ENCODE measurements around the gene GULP1. TPM values are rescaled to one million over a fixed set of nuclear protein-coding genes. Genes with fewer than 3 reads are reported as not detected.

The GULP1 gene
- total RNA-seq, 1 donor from 2014 or later, result not detected

GRCh38 chr2:188379748-188380147 is 88.1 kb downstream of the GULP1 start:
- H3K27ac Mint-ChIP-seq, result no peak overlapping the region
- DNase-seq (ENCODE audit: low spot score), result no peak
- no peak overlapping the region for H3K4me3 Mint-ChIP-seq (ENCODE audit: low read depth)
- intact Hi-C loops (cut with micrococcal nuclease), result no loop called here
- H3K9me3 Mint-ChIP-seq, result peaks cover 7% of the 10 kb centered on the region
- no peaks in the 10 kb centered on the region for H3K4me1 Mint-ChIP-seq (ENCODE audit: low read depth)
- H3K36me3 Mint-ChIP-seq (ENCODE audit: low read depth), result no peaks in the 10 kb centered on the region
- H3K27me3 Mint-ChIP-seq (ENCODE audit: low read depth), result no peaks in the 10 kb centered on the region

GRCh38 chr2:188380280-188380679 is 88.6 kb downstream of the GULP1 start:
- intact Hi-C loops (cut with micrococcal nuclease), result no loop called here
- Mint-ChIP-seq H3K27me3 (ENCODE audit: low read depth) (no peaks in the 10 kb centered on the region), H3K4me1 (ENCODE audit: low read depth) (no peaks in the 10 kb centered on the region), H3K4me3 (ENCODE audit: low read depth) (no peak overlapping the region), H3K9me3 (peaks cover 7% of the 10 kb centered on the region), H3K36me3 (ENCODE audit: low read depth) (no peaks in the 10 kb centered on the region), H3K27ac (no peak overlapping the region)
- no peak for DNase-seq (ENCODE audit: low spot score)

- H3K4me1 Mint-ChIP-seq (ENCODE audit: low read depth), result no peaks in the 10 kb centered on the region
- no peak for DNase-seq (ENCODE audit: low spot score)
- intact Hi-C loops (cut with micrococcal nuclease), result no loop called here
- no peak overlapping the region for H3K4me3 Mint-ChIP-seq (ENCODE audit: low read depth)
- no peaks in the 10 kb centered on the region for H3K27me3 Mint-ChIP-seq (ENCODE audit: low read depth)
- H3K9me3 Mint-ChIP-seq, result peaks cover 11% of the 10 kb centered on the region
- no peaks in the 10 kb centered on the region for H3K36me3 Mint-ChIP-seq (ENCODE audit: low read depth)
- no peak overlapping the region for H3K27ac Mint-ChIP-seq
Observed at GRCh38 chr2:188381614-188382013, 89.9 kb downstream of the GULP1 start.

GRCh38 chr2:188382107-188382506 is 90.4 kb downstream of the GULP1 start:
- H3K4me3 Mint-ChIP-seq (ENCODE audit: low read depth), result no peak overlapping the region
- intact Hi-C loops (cut with micrococcal nuclease), result no loop called here
- H3K27me3 Mint-ChIP-seq (ENCODE audit: low read depth), result no peaks in the 10 kb centered on the region
- no peak overlapping the region for H3K27ac Mint-ChIP-seq
- DNase-seq (ENCODE audit: low spot score), result no peak
- H3K9me3 Mint-ChIP-seq, result peaks cover 11% of the 10 kb centered on the region
- no peaks in the 10 kb centered on the region for H3K36me3 Mint-ChIP-seq (ENCODE audit: low read depth)
- H3K4me1 Mint-ChIP-seq (ENCODE audit: low read depth), result no peaks in the 10 kb centered on the region

GRCh38 chr2:188383158-188383557 is 91.5 kb downstream of the GULP1 start:
- no peaks in the 10 kb centered on the region for H3K4me1 Mint-ChIP-seq (ENCODE audit: low read depth)
- DNase-seq (ENCODE audit: low spot score), result no peak
- H3K36me3 Mint-ChIP-seq (ENCODE audit: low read depth), result no peaks in the 10 kb centered on the region
- H3K27me3 Mint-ChIP-seq (ENCODE audit: low read depth), result no peaks in the 10 kb centered on the region
- H3K9me3 Mint-ChIP-seq, result peaks cover 11% of the 10 kb centered on the region
- H3K4me3 Mint-ChIP-seq (ENCODE audit: low read depth), result no peak overlapping the region
- intact Hi-C loops (cut with micrococcal nuclease), result no loop called here
- H3K27ac Mint-ChIP-seq, result no peak overlapping the region

- H3K36me3 Mint-ChIP-seq (ENCODE audit: low read depth), result no peaks in the 10 kb centered on the region
- H3K4me1 Mint-ChIP-seq (ENCODE audit: low read depth), result no peaks in the 10 kb centered on the region
- no peaks in the 10 kb centered on the region for H3K27me3 Mint-ChIP-seq (ENCODE audit: low read depth)
- peaks cover 11% of the 10 kb centered on the region for H3K9me3 Mint-ChIP-seq
- H3K27ac Mint-ChIP-seq, result no peak overlapping the region
- intact Hi-C loops (cut with micrococcal nuclease), result no loop called here
- H3K4me3 Mint-ChIP-seq (ENCODE audit: low read depth), result no peak overlapping the region
- DNase-seq (ENCODE audit: low spot score), result no peak
Observed at GRCh38 chr2:188385857-188386256, 94.2 kb downstream of the GULP1 start.

- Mint-ChIP-seq H3K36me3 (ENCODE audit: low read depth) (no peaks in the 10 kb centered on the region), H3K27me3 (ENCODE audit: low read depth) (no peaks in the 10 kb centered on the region), H3K4me1 (ENCODE audit: low read depth) (no peaks in the 10 kb centered on the region), H3K9me3 (peaks cover 11% of the 10 kb centered on the region), H3K27ac (no peak overlapping the region), H3K4me3 (ENCODE audit: low read depth) (no peak overlapping the region)
- intact Hi-C loops (cut with micrococcal nuclease), result no loop called here
- no peak for DNase-seq (ENCODE audit: low spot score)
Observed at GRCh38 chr2:188388831-188389230, 97.2 kb downstream of the GULP1 start.

- intact Hi-C loops (cut with micrococcal nuclease), result no loop called here
- no peak overlapping the region for H3K27ac Mint-ChIP-seq
- no peaks in the 10 kb centered on the region for H3K36me3 Mint-ChIP-seq (ENCODE audit: low read depth)
- H3K27me3 Mint-ChIP-seq (ENCODE audit: low read depth), result no peaks in the 10 kb centered on the region
- no peak for DNase-seq (ENCODE audit: low spot score)
- no peaks in the 10 kb centered on the region for H3K9me3 Mint-ChIP-seq
- no peaks in the 10 kb centered on the region for H3K4me1 Mint-ChIP-seq (ENCODE audit: low read depth)
- H3K4me3 Mint-ChIP-seq (ENCODE audit: low read depth), result no peak overlapping the region
Observed at GRCh38 chr2:188391354-188391753, 99.7 kb downstream of the GULP1 start.

GRCh38 chr2:188394931-188395472 is 103.3 kb downstream of the GULP1 start:
- no peak overlapping the region for H3K27ac Mint-ChIP-seq

GRCh38 chr2:188395903-188396689 is 104.4 kb downstream of the GULP1 start:
- intact Hi-C loops (cut with micrococcal nuclease), result no loop called here
- Mint-ChIP-seq H3K4me1 (ENCODE audit: low read depth) (no peaks in the 10 kb centered on the region), H3K9me3 (no peaks in the 10 kb centered on the region), H3K4me3 (ENCODE audit: low read depth) (no peak overlapping the region), H3K27ac (no peak overlapping the region), H3K36me3 (ENCODE audit: low read depth) (no peaks in the 10 kb centered on the region), H3K27me3 (ENCODE audit: low read depth) (no peaks in the 10 kb centered on the region)
- DNase-seq (ENCODE audit: low spot score), result no peak

More at GRCh38 chr2:188394931-188395472, 103.3 kb downstream of the GULP1 start:
- Mint-ChIP-seq H3K27me3 (ENCODE audit: low read depth) (no peaks in the 10 kb centered on the region), H3K9me3 (no peaks in the 10 kb centered on the region), H3K36me3 (ENCODE audit: low read depth) (no peaks in the 10 kb centered on the region), H3K4me3 (ENCODE audit: low read depth) (no peak overlapping the region), H3K4me1 (ENCODE audit: low read depth) (no peaks in the 10 kb centered on the region)
- intact Hi-C loops (cut with micrococcal nuclease), result no loop called here
- DNase-seq (ENCODE audit: low spot score), result no peak

GRCh38 chr2:188399159-188399558 is 107.5 kb downstream of the GULP1 start:
- no peak overlapping the region for H3K27ac Mint-ChIP-seq
- H3K27me3 Mint-ChIP-seq (ENCODE audit: low read depth), result no peaks in the 10 kb centered on the region
- no peak overlapping the region for H3K4me3 Mint-ChIP-seq (ENCODE audit: low read depth)
- H3K4me1 Mint-ChIP-seq (ENCODE audit: low read depth), result no peaks in the 10 kb centered on the region
- no peak for DNase-seq (ENCODE audit: low spot score)
- intact Hi-C loops (cut with micrococcal nuclease), result no loop called here
- H3K36me3 Mint-ChIP-seq (ENCODE audit: low read depth), result no peaks in the 10 kb centered on the region
- H3K9me3 Mint-ChIP-seq, result no peaks in the 10 kb centered on the region

- Mint-ChIP-seq H3K4me1 (ENCODE audit: low read depth) (no peaks in the 10 kb centered on the region), H3K4me3 (ENCODE audit: low read depth) (no peak overlapping the region), H3K27ac (no peak overlapping the region), H3K27me3 (ENCODE audit: low read depth) (no peaks in the 10 kb centered on the region), H3K36me3 (ENCODE audit: low read depth) (no peaks in the 10 kb centered on the region), H3K9me3 (peaks cover 11% of the 10 kb centered on the region)
- intact Hi-C loops (cut with micrococcal nuclease), result no loop called here
- no peak for DNase-seq (ENCODE audit: low spot score)
Observed at GRCh38 chr2:188403676-188404075, 112.0 kb downstream of the GULP1 start.

GRCh38 chr2:188404341-188405004 is 112.8 kb downstream of the GULP1 start:
- Mint-ChIP-seq H3K4me1 (ENCODE audit: low read depth) (no peaks in the 10 kb centered on the region), H3K27me3 (ENCODE audit: low read depth) (no peaks in the 10 kb centered on the region), H3K36me3 (ENCODE audit: low read depth) (no peaks in the 10 kb centered on the region), H3K4me3 (ENCODE audit: low read depth) (no peak overlapping the region), H3K27ac (no peak overlapping the region), H3K9me3 (peaks cover 11% of the 10 kb centered on the region)
- intact Hi-C loops (cut with micrococcal nuclease), result no loop called here
- DNase-seq (ENCODE audit: low spot score), result no peak
